GM19467 (cell line): Measurements from ENCODE around the gene LTBP1.
"Not testable (repeated sequence)": the region's sequence is repeated elsewhere in the genome, so short reads cannot be mapped to it uniquely, and the experiment has no call there.

Source experiments
- ATAC-seq: cut with Tn5 transposase; IDR thresholded peaks from one replicate; pipeline ENCODE4 v1.9.1; 2021; ENCODE audit warnings: mild to moderate bottlenecking, moderate library complexity; ENCODE audit not compliant: unreplicated experiment

LTBP1 gene

GRCh38 chr2:33038230-33038629, 91.5 kb downstream of the LTBP1 start:
- ATAC-seq, result no peak

GRCh38 chr2:33038799-33039198, 92.0 kb downstream of the LTBP1 start:
- no peak for ATAC-seq

GRCh38 chr2:33040541-33040940, 93.8 kb downstream of the LTBP1 start:
- no peak for ATAC-seq

- ATAC-seq, result no peak
Observed at GRCh38 chr2:33042265-33042664, 95.5 kb downstream of the LTBP1 start.

- no peak for ATAC-seq
Observed at GRCh38 chr2:33042819-33043218, 96.1 kb downstream of the LTBP1 start.

- ATAC-seq, result no peak
Observed at GRCh38 chr2:33047939-33048338, 101.2 kb downstream of the LTBP1 start.

- no peak for ATAC-seq
Observed at GRCh38 chr2:33051586-33052360, 105.0 kb downstream of the LTBP1 start.

GRCh38 chr2:33052361-33052735, 105.6 kb downstream of the LTBP1 start:
- no peak for ATAC-seq

- ATAC-seq, result not testable (repeated sequence)
Observed at GRCh38 chr2:33052795-33053194, 106.0 kb downstream of the LTBP1 start.

- no peak for ATAC-seq
Observed at GRCh38 chr2:33056170-33056569, 109.4 kb downstream of the LTBP1 start.

GRCh38 chr2:33057307-33058028, 110.7 kb downstream of the LTBP1 start:
- ATAC-seq, result not testable (repeated sequence)

GRCh38 chr2:33058716-33059470, 112.1 kb downstream of the LTBP1 start:
- ATAC-seq, result no peak

GRCh38 chr2:33059471-33060156, 112.9 kb downstream of the LTBP1 start:
- no peak for ATAC-seq

- ATAC-seq, result no peak
Observed at GRCh38 chr2:33060405-33060804, 113.7 kb downstream of the LTBP1 start.

- no peak for ATAC-seq
Observed at GRCh38 chr2:33062665-33063250, 116.0 kb downstream of the LTBP1 start.

- ATAC-seq, result no peak
Observed at GRCh38 chr2:33064349-33064801, 117.6 kb downstream of the LTBP1 start.

GRCh38 chr2:33067598-33067997, 120.8 kb downstream of the LTBP1 start:
- no peak for ATAC-seq

- ATAC-seq, result no peak
Observed at GRCh38 chr2:33068261-33068660, 121.5 kb downstream of the LTBP1 start.

- no peak for ATAC-seq
Observed at GRCh38 chr2:33069894-33070651, 123.3 kb downstream of the LTBP1 start.

GRCh38 chr2:33071591-33071990, 124.8 kb downstream of the LTBP1 start:
- ATAC-seq, result no peak
